VCaP (cell line): ENCODE data around the gene ADCY10.
A peak's percentile ranks its signal among the peaks of the same experiment; 100 is the strongest.

Source experiments
- H3K27ac ChIP-seq: fragments of 450-650 bp; 2 replicates; pipeline ENCODE4 v1.5.1; 2017
- CTCF ChIP-seq: fragments of 450-650 bp; conservative IDR thresholded peaks from 2 replicates; pipeline ENCODE4 v1.5.1; 2017; ENCODE audit warnings: mild to moderate bottlenecking, moderate library complexity

ADCY10 gene

GRCh38 chr1:167854184-167854583 lies 59.8 kb downstream of the ADCY10 start:
- peak overlapping the region; percentile 83 for H3K27ac ChIP-seq

GRCh38 chr1:167849666-167850065 lies 64.3 kb downstream of the ADCY10 start:
- no peak for TF ChIP-seq CTCF
- H3K27ac ChIP-seq: no peak overlapping the region

More at GRCh38 chr1:167854184-167854583, 59.8 kb downstream of the ADCY10 start:
- no peak for TF ChIP-seq CTCF

- TF ChIP-seq CTCF: no peak
- no peak overlapping the region for H3K27ac ChIP-seq
Measured at GRCh38 chr1:167842872-167843271, 71.1 kb downstream of the ADCY10 start.

DNA sequence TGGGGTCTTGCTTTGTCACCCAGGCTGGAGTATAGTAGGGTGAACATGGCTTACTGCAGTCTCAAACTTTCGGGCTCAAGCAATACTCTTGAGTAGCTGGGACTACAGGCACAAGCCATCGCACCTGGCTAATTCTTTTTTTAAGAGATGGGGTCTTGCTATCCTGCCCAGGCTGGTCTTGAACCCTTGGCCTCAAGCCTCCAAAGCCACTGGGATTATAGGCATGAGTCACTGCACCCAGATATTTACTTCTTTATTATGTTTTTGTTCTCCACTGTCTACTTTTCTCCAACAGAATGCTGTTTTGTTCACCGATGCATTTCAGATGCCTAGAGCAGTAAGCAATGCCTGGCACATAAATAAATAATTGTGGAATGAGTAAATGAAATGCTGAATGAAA lies 72.4 kb downstream of the ADCY10 start:
- TF ChIP-seq CTCF: no peak

DNA sequence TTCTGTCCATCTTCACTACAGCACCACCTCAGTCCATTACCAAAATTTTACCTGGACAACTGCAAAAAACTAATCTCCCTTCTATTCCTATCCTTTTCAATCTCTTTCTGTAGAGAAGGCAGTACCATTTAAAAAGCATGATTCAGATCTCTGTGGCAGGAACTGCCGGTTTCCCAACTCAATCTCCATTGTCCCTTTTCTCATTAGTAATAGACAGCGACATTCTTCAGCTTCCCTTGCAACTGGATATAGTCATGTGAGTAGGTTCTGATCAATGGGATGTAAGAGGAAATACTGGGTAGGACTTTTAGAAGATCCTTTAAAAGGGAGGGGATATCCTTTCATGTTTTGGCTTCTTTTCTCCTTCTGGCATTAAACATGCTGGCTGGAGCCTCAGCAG lies 74.9 kb downstream of the ADCY10 start:
- no peak for TF ChIP-seq CTCF
- no peak overlapping the region for H3K27ac ChIP-seq

More for the DNA sequence above, 72.4 kb downstream of the ADCY10 start:
- no peak overlapping the region for H3K27ac ChIP-seq

GRCh38 chr1:167837326-167837725 lies 76.6 kb downstream of the ADCY10 start:
- H3K27ac ChIP-seq: no peak overlapping the region
- no peak for TF ChIP-seq CTCF

DNA sequence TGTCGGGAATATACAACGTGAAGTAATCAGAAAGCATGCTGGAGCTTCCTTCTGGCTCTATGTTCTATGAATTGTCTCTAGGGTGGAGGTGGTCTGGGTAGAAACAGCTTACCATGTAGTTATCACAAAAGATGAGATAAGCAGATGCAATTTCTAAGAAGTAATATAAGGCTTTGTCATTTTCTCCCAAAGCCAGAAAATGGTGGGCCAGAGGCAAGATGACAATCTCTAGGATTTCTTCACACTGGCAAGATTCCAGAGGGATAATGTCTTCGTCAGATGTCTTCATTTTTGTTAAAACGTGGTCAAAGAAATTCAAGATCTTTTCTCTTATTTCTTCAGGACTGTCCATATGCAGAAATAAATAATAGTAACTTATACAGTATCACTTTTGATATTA lies 77.7 kb downstream of the ADCY10 start:
- TF ChIP-seq CTCF: no peak
- H3K27ac ChIP-seq: no peak overlapping the region

DNA sequence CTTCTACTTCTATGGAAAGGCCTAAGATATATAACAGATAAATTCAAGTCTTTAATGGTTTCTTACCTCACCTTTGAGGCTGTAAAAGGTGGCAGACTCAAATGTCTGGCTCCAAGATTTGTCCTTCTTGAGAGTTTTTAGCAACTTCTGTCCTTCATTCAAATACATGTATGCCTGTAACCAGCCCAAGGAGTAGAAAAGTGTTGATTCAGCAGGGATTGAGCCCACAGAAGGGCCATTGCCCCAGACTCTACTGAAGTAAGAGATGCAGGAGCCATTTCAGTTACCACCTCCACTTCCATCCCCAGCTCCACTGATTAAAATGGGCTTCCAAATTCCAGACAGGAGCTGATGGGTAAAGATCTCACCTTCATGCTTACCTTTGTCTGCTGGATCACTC lies 80.0 kb downstream of the ADCY10 start:
- H3K27ac ChIP-seq: no peak overlapping the region
- no peak for TF ChIP-seq CTCF
